Activated CD8-positive, alpha-beta T cell treated with anti-CD3 and anti-CD28 coated beads for 36 hours (primary cell): Measurements from ENCODE around the gene IFNE. TPM values are rescaled to one million over a fixed set of nuclear protein-coding genes. Genes with fewer than 3 reads are reported as not detected.

Source experiments
- ATAC-seq: fragments of 200-7000 bp; cut with Tn5 transposase; one replicate; pipeline ENCODE4 v1.10.0; 2021; ENCODE audit warnings: mild to moderate bottlenecking, moderate library complexity
- CTCF ChIA-PET: fragments of 350-600 bp; sonication (Branson Sonifier 250); formaldehyde crosslinking; loops from one replicate; lab custom pipeline; 2021; ENCODE audit warnings: antibody characterized with exemption; lab: Charles Lee
- POLR2A ChIA-PET: fragments of 350-600 bp; sonication (Branson Sonifier 250); formaldehyde crosslinking; loops from one replicate; lab custom pipeline; 2021; ENCODE audit warnings: antibody characterized with exemption; lab: Charles Lee
- DNase-seq: peaks from one replicate; pipeline ENCODE4 v3.0.0-alpha.2; 2020
- H3K27ac Mint-ChIP-seq: one replicate; pipeline ENCODE4 v1.8.0; 2021; ENCODE audit warnings: mild to moderate bottlenecking, mixed read lengths
- H3K27me3 Mint-ChIP-seq: one replicate; pipeline ENCODE4 v1.8.0; 2021; ENCODE audit warnings: mixed read lengths
- H3K36me3 Mint-ChIP-seq: one replicate; pipeline ENCODE4 v1.8.0; 2021; ENCODE audit warnings: low read depth, mixed read lengths
- H3K4me1 Mint-ChIP-seq: one replicate; pipeline ENCODE4 v1.8.0; 2021; ENCODE audit warnings: low read depth, mixed read lengths
- H3K4me3 Mint-ChIP-seq: one replicate; pipeline ENCODE4 v1.8.0; 2021; ENCODE audit warnings: mild to moderate bottlenecking, moderate library complexity, mixed read lengths
- H3K9me3 Mint-ChIP-seq: one replicate; pipeline ENCODE4 v1.8.0; 2021; ENCODE audit warnings: mixed read lengths
- intact Hi-C: fragments of 100-400 bp; cut with micrococcal nuclease; formaldehyde crosslinking; loops from one replicate; pipeline ENCODE4 v1.10.0; 2022
- total RNA-seq, 2 experiments: library from RNA; stranded (reverse); gene quantifications; one replicate each; pipeline ENCODE4 v1.2.3, GENCODE V29; 2021
- TF ChIP-seq, protein P1 (sequence below): fragments of 200-600 bp; IDR thresholded peaks from one replicate; pipeline ENCODE4 v1.8.0; 2022; ENCODE audit warnings: antibody characterized with exemption, mild to moderate bottlenecking

The IFNE gene
- total RNA-seq, 2 experiments from 2014 or later = not detected

DNA sequence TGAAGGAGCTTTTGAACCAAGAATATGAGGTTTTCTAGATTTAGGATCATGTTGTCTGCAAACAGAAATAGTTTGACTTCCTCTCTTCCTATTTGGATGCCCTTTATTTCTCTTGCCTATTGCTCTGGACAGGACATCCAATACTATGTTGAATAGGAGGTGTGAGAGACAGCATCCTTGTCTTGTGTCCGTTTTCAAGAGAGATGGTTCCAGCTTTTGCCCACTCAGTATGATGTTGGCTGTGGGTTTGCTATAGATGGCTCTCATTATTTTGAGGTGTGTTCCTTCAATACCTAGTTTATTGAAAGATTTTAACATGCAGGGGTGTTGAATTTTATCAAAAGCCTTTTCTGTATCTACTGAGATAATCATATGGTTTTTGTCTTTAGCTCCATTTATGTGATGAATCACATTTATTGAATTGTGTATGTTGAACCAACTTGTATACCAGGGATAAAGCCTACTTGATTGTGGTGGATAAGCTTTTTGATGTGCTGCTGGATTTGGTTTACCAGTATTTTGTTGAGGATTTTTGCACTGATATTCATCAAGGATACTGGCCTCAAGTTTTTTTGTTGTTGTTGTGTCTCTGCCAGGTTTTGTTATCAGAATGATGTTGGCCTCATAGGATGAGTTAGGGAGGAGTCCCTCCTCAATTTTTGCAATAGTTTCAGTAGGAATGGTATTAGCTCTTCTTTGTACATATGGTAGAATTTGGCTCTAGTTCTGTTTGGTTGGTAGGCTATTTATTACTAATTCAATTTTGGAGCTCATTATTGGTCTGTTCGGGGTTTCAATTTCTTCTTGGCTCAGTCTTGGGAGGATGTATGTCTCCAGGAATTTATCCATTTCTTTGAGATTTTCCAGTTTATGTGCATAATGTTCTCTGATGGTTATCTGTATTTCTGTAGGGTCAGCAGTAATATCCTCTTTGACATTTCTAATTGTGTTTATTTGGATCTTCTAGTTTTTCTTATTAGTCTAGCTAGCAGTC, 41.2 kb upstream of the IFNE start:
- Mint-ChIP-seq H3K36me3 (peaks cover 5% of the 10 kb centered on the region), H3K4me3 (no peak overlapping the region), H3K4me1 (no peaks in the 10 kb centered on the region), H3K9me3 (peaks cover 3% of the 10 kb centered on the region), H3K27me3 (no peaks in the 10 kb centered on the region), H3K27ac (no peak overlapping the region)
- intact Hi-C loops = no loop called here
- TF ChIP-seq, protein P1, sequence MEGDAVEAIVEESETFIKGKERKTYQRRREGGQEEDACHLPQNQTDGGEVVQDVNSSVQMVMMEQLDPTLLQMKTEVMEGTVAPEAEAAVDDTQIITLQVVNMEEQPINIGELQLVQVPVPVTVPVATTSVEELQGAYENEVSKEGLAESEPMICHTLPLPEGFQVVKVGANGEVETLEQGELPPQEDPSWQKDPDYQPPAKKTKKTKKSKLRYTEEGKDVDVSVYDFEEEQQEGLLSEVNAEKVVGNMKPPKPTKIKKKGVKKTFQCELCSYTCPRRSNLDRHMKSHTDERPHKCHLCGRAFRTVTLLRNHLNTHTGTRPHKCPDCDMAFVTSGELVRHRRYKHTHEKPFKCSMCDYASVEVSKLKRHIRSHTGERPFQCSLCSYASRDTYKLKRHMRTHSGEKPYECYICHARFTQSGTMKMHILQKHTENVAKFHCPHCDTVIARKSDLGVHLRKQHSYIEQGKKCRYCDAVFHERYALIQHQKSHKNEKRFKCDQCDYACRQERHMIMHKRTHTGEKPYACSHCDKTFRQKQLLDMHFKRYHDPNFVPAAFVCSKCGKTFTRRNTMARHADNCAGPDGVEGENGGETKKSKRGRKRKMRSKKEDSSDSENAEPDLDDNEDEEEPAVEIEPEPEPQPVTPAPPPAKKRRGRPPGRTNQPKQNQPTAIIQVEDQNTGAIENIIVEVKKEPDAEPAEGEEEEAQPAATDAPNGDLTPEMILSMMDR = no peak
- ATAC-seq = no peak
- POLR2A ChIA-PET = interaction anchor here (0.6 kb wide), 1 partner anchor 303 kb away, joined by 4 read pairs; no protein-coding TSS in a partner anchor
- CTCF ChIA-PET = interaction anchor here (1.7 kb wide), 1 partner anchor 160 kb away, joined by 3 read pairs; no protein-coding TSS in a partner anchor
- no peak for DNase-seq

DNA sequence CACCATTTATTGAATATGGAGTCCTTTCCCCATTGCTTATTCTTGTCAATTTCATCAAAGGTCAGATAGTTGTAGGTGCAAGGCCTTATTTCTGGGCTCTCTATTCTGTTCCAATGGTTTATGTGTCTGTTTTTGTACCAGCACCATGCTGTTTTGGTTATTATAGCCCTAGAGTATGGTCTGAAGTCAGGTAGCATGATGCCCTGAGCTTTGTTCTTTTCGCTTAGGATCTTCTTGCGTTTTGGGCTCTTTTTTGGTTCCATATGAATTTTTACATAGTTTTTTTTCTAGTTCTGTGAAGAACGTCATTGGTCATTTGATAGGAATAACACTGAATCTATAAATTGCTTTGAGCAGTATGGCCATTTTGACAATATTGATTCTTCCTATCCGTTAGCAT, 40.2 kb upstream of the IFNE start:
- H3K4me1 Mint-ChIP-seq = no peaks in the 10 kb centered on the region
- intact Hi-C loops = no loop called here
- H3K9me3 Mint-ChIP-seq = peaks cover 3% of the 10 kb centered on the region
- no peak overlapping the region for H3K4me3 Mint-ChIP-seq
- TF ChIP-seq, protein P1 = no peak
- no peak overlapping the region for H3K27ac Mint-ChIP-seq
- CTCF ChIA-PET = interaction anchor here (1.7 kb wide), 1 partner anchor 161 kb away, joined by 3 read pairs; no protein-coding TSS in a partner anchor
- H3K36me3 Mint-ChIP-seq = no peaks in the 10 kb centered on the region
- ATAC-seq (no peak), DNase-seq (no peak)
- no peaks in the 10 kb centered on the region for H3K27me3 Mint-ChIP-seq
- POLR2A ChIA-PET = no interaction called here

DNA sequence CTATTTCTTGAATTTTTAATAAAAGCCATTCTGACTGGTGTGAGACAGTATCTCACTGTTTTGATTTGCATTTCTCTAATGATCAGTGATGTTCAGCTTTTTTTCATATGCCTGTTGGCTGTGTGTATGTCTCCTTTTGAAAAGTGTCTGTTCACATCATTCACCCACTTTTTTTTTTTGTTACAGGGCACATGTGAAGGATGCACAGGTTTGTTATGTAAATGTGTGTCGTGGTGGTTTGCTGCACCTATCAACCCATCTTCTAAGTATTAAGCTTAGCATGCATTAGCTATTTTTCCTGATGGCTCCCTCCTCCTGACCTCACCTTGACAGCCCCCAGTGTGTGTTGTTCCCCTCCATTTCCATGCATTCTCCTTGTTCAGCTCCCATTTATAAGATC, 39.3 kb upstream of the IFNE start:
- H3K4me1 Mint-ChIP-seq = no peaks in the 10 kb centered on the region
- intact Hi-C loops = no loop called here
- POLR2A ChIA-PET = interaction anchor here (0.6 kb wide), 1 partner anchor 54 kb away, joined by 4 read pairs; no protein-coding TSS in a partner anchor
- CTCF ChIA-PET = interaction anchor here (1.7 kb wide), 1 partner anchor 162 kb away, joined by 3 read pairs; no protein-coding TSS in a partner anchor
- no peak overlapping the region for H3K27ac Mint-ChIP-seq
- peaks cover 3% of the 10 kb centered on the region for H3K9me3 Mint-ChIP-seq
- H3K27me3 Mint-ChIP-seq = no peaks in the 10 kb centered on the region
- TF ChIP-seq, protein P1 = no peak
- no peaks in the 10 kb centered on the region for H3K36me3 Mint-ChIP-seq
- no peak overlapping the region for H3K4me3 Mint-ChIP-seq
- no peak for DNase-seq
- no peak for ATAC-seq

DNA sequence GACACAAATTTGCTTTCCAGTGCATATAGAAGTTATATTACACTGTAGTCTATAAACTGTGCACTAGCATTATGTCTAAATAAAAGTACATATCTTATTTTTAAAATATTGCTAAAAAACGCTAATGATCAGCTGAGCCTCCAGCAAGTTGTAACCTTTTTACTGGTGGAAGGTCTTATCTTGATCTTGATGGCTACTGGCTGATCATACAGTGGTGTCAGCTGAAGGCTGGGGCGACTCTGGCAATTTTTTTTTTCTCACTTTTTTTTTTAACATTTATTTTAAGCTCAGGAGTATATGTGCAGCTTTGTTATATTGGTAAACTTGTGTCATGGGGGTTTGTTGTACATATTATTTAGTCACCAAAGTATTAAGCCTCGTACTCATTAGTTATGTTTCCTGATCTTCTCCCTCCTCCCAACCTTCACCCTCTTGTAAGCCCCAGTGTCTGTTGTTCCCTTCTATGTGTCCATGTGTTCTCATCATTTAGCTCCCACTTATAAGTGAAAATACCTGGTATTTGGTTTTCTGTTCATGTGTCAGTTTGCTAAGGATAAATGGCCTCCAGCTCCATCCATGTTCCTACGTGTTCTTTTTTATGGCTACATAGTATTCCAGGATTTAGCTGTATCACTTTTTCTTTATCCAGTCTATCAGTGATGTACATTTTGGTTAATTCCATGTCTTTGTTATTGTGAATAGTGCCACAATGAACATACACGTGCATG, 38.6 kb upstream of the IFNE start:
- H3K4me3 Mint-ChIP-seq = no peak overlapping the region
- intact Hi-C loops = no loop called here
- no peaks in the 10 kb centered on the region for H3K27me3 Mint-ChIP-seq
- H3K9me3 Mint-ChIP-seq = peaks cover 3% of the 10 kb centered on the region
- ATAC-seq (no peak), DNase-seq (no peak)
- POLR2A ChIA-PET = interaction anchor here (0.6 kb wide), 1 partner anchor 55 kb away, joined by 4 read pairs; no protein-coding TSS in a partner anchor
- TF ChIP-seq, protein P1 = no peak
- no peaks in the 10 kb centered on the region for H3K36me3 Mint-ChIP-seq
- CTCF ChIA-PET = no interaction called here
- no peak overlapping the region for H3K27ac Mint-ChIP-seq
- no peaks in the 10 kb centered on the region for H3K4me1 Mint-ChIP-seq
